Kidney (tissue), 14 donors: ENCODE measurements around the gene PCDHB16. TPM values are rescaled to one million over a fixed set of nuclear protein-coding genes. Genes with fewer than 3 reads are reported as not detected.
"Not testable (repeated sequence)": the region's sequence is repeated elsewhere in the genome, so short reads cannot be mapped to it uniquely, and the experiment has no call there.

Source experiments
- DNase-seq, 5 donors: peaks; one replicate each; pipeline ENCODE4 v3.0.0-alpha.2; 2013 to 2020
- FAIRE-seq: peaks from 2 replicates; lab custom pipeline; 2012; peaks lifted over from hg19 to GRCh38; lab: Jason Lieb, UNC
- H3K27ac ChIP-seq, 2 donors: one replicate each; pipeline ENCODE4 v1.7.0; 2013; ENCODE audit warnings: low read depth in 2 of 2, low read length in 2 of 2, inconsistent platforms in 1 of 2
- H3K27me3 ChIP-seq: one replicate; pipeline ENCODE4 v1.7.1; 2013; ENCODE audit warnings: low read length, inconsistent platforms; ENCODE audit not compliant: control insufficient read depth, insufficient read depth
- H3K36me3 ChIP-seq, 3 donors: one replicate each; pipeline versions ENCODE4 v1.7.0 to v1.7.1; 2013; ENCODE audit warnings: low read length in 3 of 3, control low read depth in 1 of 3, inconsistent platforms in 1 of 3; ENCODE audit not compliant: insufficient read depth in 3 of 3, control insufficient read depth in 2 of 3
- H3K4me1 ChIP-seq, 3 donors: one replicate each; pipeline versions ENCODE4 v1.7.0 to v1.7.1; 2013; ENCODE audit warnings: low read length in 3 of 3, inconsistent platforms in 1 of 3, low read depth in 1 of 3; ENCODE audit not compliant: control insufficient read depth in 2 of 3, insufficient read depth in 2 of 3
- H3K4me3 ChIP-seq, 3 donors: one replicate each; pipeline versions ENCODE4 v1.7.0 to v1.8.1; 2013; ENCODE audit warnings: low read length in 3 of 3, control low read depth in 1 of 3, inconsistent platforms in 1 of 3
- H3K9ac ChIP-seq, 3 donors: one replicate each; pipeline versions ENCODE4 v1.7.0 to v1.7.1; 2013; ENCODE audit warnings: low read length in 3 of 3, control low read depth in 1 of 3, inconsistent platforms in 1 of 3
- H3K9me3 ChIP-seq, 3 donors: one replicate each; pipeline versions ENCODE4 v1.7.0 to v1.7.1; 2013; ENCODE audit warnings: low read length in 3 of 3, control low read depth in 1 of 3, inconsistent platforms in 1 of 3; ENCODE audit not compliant: control insufficient read depth in 2 of 3, insufficient read depth in 1 of 3
- intact Hi-C: fragments of 100-400 bp; cut with DNase I; formaldehyde crosslinking; loops from one replicate; pipeline ENCODE4 v1.11.1; 2022
- polyA plus RNA-seq: library from polyadenylated mRNA; stranded (reverse); fragments of 350-450 nt; fragmentation: Illumina TruSeq; extraction: RNeasy Lipid Tissue Mini Kit (QIAGEN cat#74804); gene quantifications from one replicate; pipeline ENCODE4 v1.2.3, GENCODE V29; 2014; ENCODE audit warnings: low read depth, low replicate concordance; ENCODE audit not compliant: insufficient read depth
- total RNA-seq: library from RNA; stranded (reverse); fragmentation: NEBNext Ultra II Directional; extraction: Animal tissue kit (Norgen Biotek cat#: 25700); gene quantifications from one replicate; pipeline ENCODE4 v1.2.1, GENCODE V29; 2021
- TF ChIP-seq, protein P1 (sequence below): IDR thresholded peaks from 3 replicates; pipeline ENCODE4 v1.5.1; 2012; ENCODE audit warnings: mild to moderate bottlenecking, moderate library complexity, borderline replicate concordance; ENCODE audit not compliant: insufficient read depth; ENCODE audit errors: extremely low read depth
- donor health status: control.
- donor health status: control.
- donor health status: control.
- donor health status: control.
- donor health status: control.
- donor health status: DM: yes; HTN: yes; CAD: no.
- donor health status: Normal renal cell carcinoma (clear cell type).

PCDHB16 gene
- total and polyA plus RNA-seq, 2 donors from 2014 or later: 0.67 to 5.1 TPM

DNA sequence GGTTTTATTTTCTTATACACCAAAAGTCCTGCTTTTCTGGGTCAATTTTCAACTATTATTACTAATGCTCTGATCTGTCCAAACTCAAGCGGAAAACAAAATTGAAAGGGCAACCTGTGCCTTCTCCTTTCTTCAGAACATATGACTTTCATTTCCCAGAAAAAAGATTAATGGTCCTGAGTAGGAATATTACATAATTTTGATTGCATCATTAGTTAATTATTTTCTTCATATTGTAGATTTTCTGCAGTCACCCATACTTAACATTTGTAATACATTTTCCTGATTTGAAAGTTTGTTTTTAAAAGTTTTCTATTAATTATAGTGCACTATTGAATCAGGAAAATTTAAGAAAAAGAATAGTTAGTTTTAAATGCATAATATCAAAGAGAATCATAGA, 6.3 kb upstream of the PCDHB16 start:
- Histone ChIP-seq H3K9me3 (peaks cover 2 to 25% (median 18%) of the 10 kb centered on the region in 3 donors), H3K36me3 (no peaks in the 10 kb centered on the region), H3K4me1 (no peaks in the 10 kb centered on the region), H3K27ac (no peak overlapping the region), H3K9ac (no peak overlapping the region), H3K27me3 (peaks cover 2% of the 10 kb centered on the region), H3K4me3 (no peak overlapping the region)
- no peak for FAIRE-seq
- TF ChIP-seq, protein P1, sequence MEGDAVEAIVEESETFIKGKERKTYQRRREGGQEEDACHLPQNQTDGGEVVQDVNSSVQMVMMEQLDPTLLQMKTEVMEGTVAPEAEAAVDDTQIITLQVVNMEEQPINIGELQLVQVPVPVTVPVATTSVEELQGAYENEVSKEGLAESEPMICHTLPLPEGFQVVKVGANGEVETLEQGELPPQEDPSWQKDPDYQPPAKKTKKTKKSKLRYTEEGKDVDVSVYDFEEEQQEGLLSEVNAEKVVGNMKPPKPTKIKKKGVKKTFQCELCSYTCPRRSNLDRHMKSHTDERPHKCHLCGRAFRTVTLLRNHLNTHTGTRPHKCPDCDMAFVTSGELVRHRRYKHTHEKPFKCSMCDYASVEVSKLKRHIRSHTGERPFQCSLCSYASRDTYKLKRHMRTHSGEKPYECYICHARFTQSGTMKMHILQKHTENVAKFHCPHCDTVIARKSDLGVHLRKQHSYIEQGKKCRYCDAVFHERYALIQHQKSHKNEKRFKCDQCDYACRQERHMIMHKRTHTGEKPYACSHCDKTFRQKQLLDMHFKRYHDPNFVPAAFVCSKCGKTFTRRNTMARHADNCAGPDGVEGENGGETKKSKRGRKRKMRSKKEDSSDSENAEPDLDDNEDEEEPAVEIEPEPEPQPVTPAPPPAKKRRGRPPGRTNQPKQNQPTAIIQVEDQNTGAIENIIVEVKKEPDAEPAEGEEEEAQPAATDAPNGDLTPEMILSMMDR: no peak
- intact Hi-C loops: no loop called here
- no peak for DNase-seq

DNA sequence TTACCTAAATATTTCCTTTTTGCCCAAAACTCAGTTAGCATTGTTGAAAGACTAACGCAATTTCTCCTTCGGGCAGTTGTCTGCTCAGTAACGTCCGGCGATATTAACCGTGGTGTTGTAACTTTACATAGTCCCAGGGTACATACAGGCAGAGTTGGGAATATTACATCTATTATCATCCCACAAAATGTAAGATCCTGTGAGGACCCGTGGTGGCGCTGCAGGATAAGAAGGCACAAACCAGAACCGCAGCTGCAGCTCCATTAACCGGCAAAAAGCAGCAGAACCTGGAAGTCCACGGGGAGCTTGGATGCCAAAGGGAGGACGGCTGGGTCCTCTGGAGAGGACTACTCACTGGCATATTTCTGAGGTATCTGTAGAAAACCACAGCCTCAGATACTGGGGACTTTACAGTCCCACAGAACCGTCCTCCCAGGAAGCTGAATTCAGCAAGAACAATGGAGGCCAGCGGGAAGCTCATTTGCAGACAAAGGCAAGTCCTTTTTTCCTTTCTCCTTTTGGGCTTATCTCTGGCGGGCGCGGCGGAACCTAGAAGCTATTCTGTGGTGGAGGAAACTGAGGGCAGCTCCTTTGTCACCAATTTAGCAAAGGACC, 4.5 kb upstream of the PCDHB16 start, which contains the start of gene PCDHB8:
Gene PCDHB8, plus strand, starts transcription at position 214 of the 615 bp plus-strand sequence. Its CDS starts 245 bp downstream, at position 459.
- H3K36me3 ChIP-seq, intact Hi-C loops, FAIRE-seq, H3K9ac ChIP-seq, DNase-seq, H3K27me3 ChIP-seq, H3K4me3 ChIP-seq, H3K27ac ChIP-seq, H3K4me1 ChIP-seq: not testable (repeated sequence)
- H3K9me3 ChIP-seq: peaks cover 2 to 28% (median 18%) of the 10 kb centered on the region in 3 donors

DNA sequence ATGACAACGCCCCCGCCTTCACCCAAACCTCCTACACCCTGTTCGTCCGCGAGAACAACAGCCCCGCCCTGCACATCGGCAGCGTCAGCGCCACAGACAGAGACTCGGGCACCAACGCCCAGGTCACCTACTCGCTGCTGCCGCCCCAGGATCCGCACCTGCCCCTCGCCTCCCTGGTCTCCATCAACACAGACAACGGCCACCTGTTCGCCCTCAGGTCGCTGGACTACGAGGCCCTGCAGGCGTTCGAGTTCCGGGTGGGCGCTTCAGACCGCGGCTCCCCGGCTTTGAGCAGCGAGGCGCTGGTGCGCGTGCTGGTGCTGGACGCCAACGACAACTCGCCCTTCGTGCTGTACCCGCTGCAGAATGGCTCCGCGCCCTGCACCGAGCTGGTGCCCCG, 2.8 kb upstream of the PCDHB16 start:
- H3K9ac ChIP-seq, intact Hi-C loops, H3K4me3 ChIP-seq, FAIRE-seq, H3K27ac ChIP-seq, H3K4me1 ChIP-seq, H3K36me3 ChIP-seq, H3K27me3 ChIP-seq: not testable (repeated sequence)
- peaks cover 2 to 28% (median 26%) of the 10 kb centered on the region in 3 donors for H3K9me3 ChIP-seq
- peak in 1 of 5 donors; percentile 35 for DNase-seq

DNA sequence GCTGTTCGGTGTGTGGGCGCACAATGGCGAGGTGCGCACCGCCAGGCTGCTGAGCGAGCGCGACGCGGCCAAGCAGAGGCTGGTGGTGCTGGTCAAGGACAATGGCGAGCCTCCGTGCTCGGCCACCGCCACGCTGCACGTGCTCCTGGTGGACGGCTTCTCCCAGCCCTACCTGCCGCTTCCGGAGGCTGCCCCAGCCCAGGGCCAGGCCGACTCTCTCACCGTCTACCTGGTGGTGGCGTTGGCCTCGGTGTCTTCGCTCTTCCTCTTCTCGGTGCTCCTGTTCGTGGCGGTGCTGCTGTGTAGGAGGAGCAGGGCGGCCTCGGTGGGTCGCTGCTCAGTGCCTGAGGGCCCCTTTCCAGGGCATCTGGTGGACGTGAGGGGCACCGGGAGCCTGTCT, 2.3 kb upstream of the PCDHB16 start:
- DNase-seq: peak in 1 of 5 donors; percentile 56
- H3K4me1 ChIP-seq, H3K27me3 ChIP-seq, FAIRE-seq, H3K4me3 ChIP-seq, intact Hi-C loops, H3K27ac ChIP-seq, H3K9ac ChIP-seq, H3K36me3 ChIP-seq: not testable (repeated sequence)
- peaks cover 2 to 29% (median 26%) of the 10 kb centered on the region in 3 donors for H3K9me3 ChIP-seq

DNA sequence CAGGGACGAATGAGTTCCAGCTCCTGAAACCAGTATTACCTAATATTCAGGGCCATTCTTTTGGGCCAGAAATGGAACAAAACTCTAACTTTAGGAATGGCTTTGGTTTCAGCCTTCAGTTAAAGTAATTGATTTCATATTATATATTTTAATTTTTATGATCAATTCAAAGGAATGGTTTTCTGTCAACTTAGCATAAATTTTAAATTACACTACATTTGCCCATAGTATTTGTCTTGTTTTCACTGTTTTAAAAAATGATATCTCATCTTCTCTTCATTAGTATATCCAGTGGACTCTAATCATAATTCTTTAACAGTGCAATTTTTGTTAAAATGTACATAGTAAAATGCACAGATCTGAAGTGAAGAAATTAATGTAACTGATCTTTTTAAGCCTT, 1.9 kb upstream of the PCDHB16 start:
- no peak overlapping the region for H3K9ac ChIP-seq
- FAIRE-seq: peak; percentile 3
- H3K36me3 ChIP-seq: no peaks in the 10 kb centered on the region
- peaks cover 2% of the 10 kb centered on the region for H3K27me3 ChIP-seq
- peaks cover 2 to 25% (median 25%) of the 10 kb centered on the region in 3 donors for H3K9me3 ChIP-seq
- H3K27ac ChIP-seq: no peak overlapping the region
- no peak for DNase-seq
- H3K4me1 ChIP-seq: no peaks in the 10 kb centered on the region
- intact Hi-C loops: no loop called here
- TF ChIP-seq, protein P1: no peak
- no peak overlapping the region for H3K4me3 ChIP-seq

DNA sequence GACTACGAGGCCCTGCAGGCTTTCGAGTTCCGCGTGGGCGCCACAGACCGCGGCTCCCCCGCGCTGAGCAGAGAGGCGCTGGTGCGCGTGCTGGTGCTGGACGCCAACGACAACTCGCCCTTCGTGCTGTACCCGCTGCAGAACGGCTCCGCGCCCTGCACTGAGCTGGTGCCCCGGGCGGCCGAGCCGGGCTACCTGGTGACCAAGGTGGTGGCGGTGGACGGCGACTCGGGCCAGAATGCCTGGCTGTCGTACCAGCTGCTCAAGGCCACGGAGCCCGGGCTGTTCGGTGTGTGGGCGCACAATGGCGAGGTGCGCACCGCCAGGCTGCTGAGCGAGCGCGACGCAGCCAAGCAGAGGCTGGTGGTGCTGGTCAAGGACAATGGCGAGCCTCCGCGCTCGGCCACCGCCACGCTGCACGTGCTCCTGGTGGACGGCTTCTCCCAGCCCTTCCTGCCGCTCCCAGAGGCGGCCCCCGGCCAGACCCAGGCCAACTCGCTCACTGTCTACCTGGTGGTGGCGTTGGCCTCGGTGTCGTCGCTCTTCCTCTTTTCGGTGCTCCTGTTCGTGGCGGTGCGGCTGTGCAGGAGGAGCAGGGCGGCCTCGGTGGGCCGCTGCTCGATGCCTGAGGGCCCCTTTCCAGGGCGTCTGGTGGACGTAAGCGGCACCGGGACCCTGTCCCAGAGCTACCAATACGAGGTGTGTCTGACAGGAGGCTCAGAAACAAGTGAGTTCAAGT, 2.1 kb downstream of the PCDHB16 start:
- FAIRE-seq, H3K27me3 ChIP-seq, intact Hi-C loops, H3K36me3 ChIP-seq, H3K4me1 ChIP-seq, H3K4me3 ChIP-seq, H3K27ac ChIP-seq, H3K9ac ChIP-seq: not testable (repeated sequence)
- peaks cover 0 to 16% (median 15%) of the 10 kb centered on the region in 3 donors for H3K9me3 ChIP-seq
- peak in 1 of 5 donors; percentile 32 for DNase-seq
